NOMO-1 (cell line): ENCODE measurements around the gene KCNB1.
A peak's percentile ranks its signal among the peaks of the same experiment; 100 is the strongest.

Experiments used
- DNase-seq, 2 experiments: peaks; one replicate each; lab custom pipeline; 2025; ENCODE audit not compliant: unreplicated experiment in 2 of 2; lab: John Stamatoyannopoulos, UW

The KCNB1 gene

GRCh38 chr20:49394264-49394663 lies 88.2 kb downstream of the KCNB1 start:
- DNase-seq, result no peak

- no peak for DNase-seq
Measured at GRCh38 chr20:49393803-49394202, 88.7 kb downstream of the KCNB1 start.

- no peak for DNase-seq
Measured at GRCh38 chr20:49392745-49393144, 89.7 kb downstream of the KCNB1 start.

- DNase-seq, result no peak
Measured at GRCh38 chr20:49391404-49392245, 90.8 kb downstream of the KCNB1 start.

- no peak for DNase-seq
Measured at GRCh38 chr20:49389854-49390253, 92.6 kb downstream of the KCNB1 start.

GRCh38 chr20:49388744-49389143 lies 93.7 kb downstream of the KCNB1 start:
- no peak for DNase-seq

- DNase-seq, result no peak
Measured at GRCh38 chr20:49387581-49387939, 94.9 kb downstream of the KCNB1 start.

- no peak for DNase-seq
Measured at GRCh38 chr20:49386848-49387580, 95.5 kb downstream of the KCNB1 start.

- DNase-seq, result peak in 1 of 2 experiments; percentile 37
Measured at GRCh38 chr20:49385465-49385864, 97.0 kb downstream of the KCNB1 start.

GRCh38 chr20:49384437-49385434 lies 97.7 kb downstream of the KCNB1 start:
- DNase-seq, result peak in 1 of 2 experiments; percentile 59

GRCh38 chr20:49381558-49382493 lies 100.6 kb downstream of the KCNB1 start:
- DNase-seq, result no peak

- DNase-seq, result no peak
Measured at GRCh38 chr20:49380337-49380780, 102.1 kb downstream of the KCNB1 start.

GRCh38 chr20:49379338-49379737 lies 103.1 kb downstream of the KCNB1 start:
- no peak for DNase-seq

- no peak for DNase-seq
Measured at GRCh38 chr20:49377326-49377725, 105.1 kb downstream of the KCNB1 start.

GRCh38 chr20:49375170-49375569 lies 107.3 kb downstream of the KCNB1 start:
- no peak for DNase-seq

- no peak for DNase-seq
Measured at GRCh38 chr20:49372095-49372734, 110.3 kb downstream of the KCNB1 start.

- no peak for DNase-seq
Measured at GRCh38 chr20:49368596-49368995, 113.9 kb downstream of the KCNB1 start.

- DNase-seq, result no peak
Measured at GRCh38 chr20:49367113-49367512, 115.4 kb downstream of the KCNB1 start.

GRCh38 chr20:49366687-49367086 lies 115.8 kb downstream of the KCNB1 start:
- DNase-seq, result no peak
